ENCODE measurements around the gene DUOX2.

The DUOX2 gene

DNA sequence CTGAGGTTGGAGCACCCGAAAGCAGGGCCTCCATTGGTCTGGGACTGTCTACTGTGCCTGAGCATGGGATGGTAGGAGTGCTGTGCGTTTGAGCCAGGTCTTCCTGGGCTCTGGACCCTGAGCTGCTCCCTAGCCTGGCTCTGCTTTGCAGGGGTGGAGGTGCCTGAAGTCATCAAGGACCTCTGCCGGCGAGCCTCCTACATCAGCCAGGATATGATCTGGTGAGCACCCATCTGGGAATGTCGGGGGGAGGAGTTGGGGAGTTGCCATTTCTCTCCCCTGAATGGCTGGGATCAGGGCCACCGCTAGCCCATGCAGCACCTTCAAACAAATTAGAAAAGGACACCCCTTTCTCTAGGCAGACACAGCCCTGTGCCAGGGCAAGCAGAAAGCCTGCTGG, 36.5 kb upstream of the DUOX2 start:
- H3K4me3 ChIP-seq (ENCODE audit: low read length in 2 of 2), result no peak overlapping the region
- peaks cover 3 to 6% of the 10 kb centered on the region in 2 donors for H3K4me1 ChIP-seq (ENCODE audit: control insufficient read depth in 2 of 2, insufficient read depth in 2 of 2, low read length in 2 of 2)
- no peaks in the 10 kb centered on the region for H3K9me3 ChIP-seq (ENCODE audit: control insufficient read depth in 2 of 2, low read length in 2 of 2)
- H3K9ac ChIP-seq (ENCODE audit: low read depth in 1 of 2, low read length in 2 of 2), result no peak overlapping the region
- no peaks in the 10 kb centered on the region for H3K27me3 ChIP-seq (ENCODE audit: control insufficient read depth in 2 of 2, insufficient read depth in 2 of 2, low read length in 2 of 2)
- no peak overlapping the region for H3K27ac ChIP-seq (ENCODE audit: low read depth in 2 of 2, low read length in 2 of 2)
- no peaks in the 10 kb centered on the region for H3K36me3 ChIP-seq (ENCODE audit: control insufficient read depth in 2 of 2, insufficient read depth in 2 of 2, low read length in 2 of 2)

DNA sequence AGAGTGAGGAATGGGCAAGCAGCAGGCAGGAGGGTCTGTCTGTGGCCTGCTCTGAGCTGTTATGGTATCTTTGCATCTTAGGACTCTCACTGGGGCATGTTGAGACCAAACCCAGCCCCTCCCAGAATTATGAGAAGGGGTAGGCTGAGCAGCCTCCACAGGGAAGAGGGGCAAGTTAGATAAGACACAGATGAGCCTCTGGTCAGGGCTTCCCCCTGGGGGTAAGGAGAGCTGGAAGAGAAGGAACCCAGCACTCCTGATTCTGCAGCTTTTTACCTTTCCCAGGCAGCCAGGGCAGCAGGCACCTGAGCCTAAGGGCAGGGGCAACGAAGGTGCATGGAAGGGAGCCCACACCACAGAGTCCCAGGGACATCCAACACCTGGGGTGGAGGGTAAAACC, 35.1 kb upstream of the DUOX2 start:
- no peak overlapping the region for H3K27ac ChIP-seq (ENCODE audit: low read depth in 2 of 2, low read length in 2 of 2)
- H3K4me3 ChIP-seq (ENCODE audit: low read length in 2 of 2), result no peak overlapping the region
- H3K9ac ChIP-seq (ENCODE audit: low read depth in 1 of 2, low read length in 2 of 2), result no peak overlapping the region
- no peaks in the 10 kb centered on the region for H3K9me3 ChIP-seq (ENCODE audit: control insufficient read depth in 2 of 2, low read length in 2 of 2)
- no peaks in the 10 kb centered on the region for H3K27me3 ChIP-seq (ENCODE audit: control insufficient read depth in 2 of 2, insufficient read depth in 2 of 2, low read length in 2 of 2)
- peaks cover 3 to 6% of the 10 kb centered on the region in 2 donors for H3K4me1 ChIP-seq (ENCODE audit: control insufficient read depth in 2 of 2, insufficient read depth in 2 of 2, low read length in 2 of 2)
- H3K36me3 ChIP-seq (ENCODE audit: control insufficient read depth in 2 of 2, insufficient read depth in 2 of 2, low read length in 2 of 2), result no peaks in the 10 kb centered on the region

- Histone ChIP-seq H3K9ac (ENCODE audit: low read depth in 1 of 2, low read length in 2 of 2) (no peak overlapping the region), H3K4me1 (ENCODE audit: control insufficient read depth in 2 of 2, insufficient read depth in 2 of 2, low read length in 2 of 2) (peaks cover 3 to 6% of the 10 kb centered on the region in 2 donors), H3K27me3 (ENCODE audit: control insufficient read depth in 2 of 2, insufficient read depth in 2 of 2, low read length in 2 of 2) (no peaks in the 10 kb centered on the region), H3K4me3 (ENCODE audit: low read length in 2 of 2) (no peak overlapping the region), H3K27ac (ENCODE audit: low read depth in 2 of 2, low read length in 2 of 2) (no peak overlapping the region), H3K36me3 (ENCODE audit: control insufficient read depth in 2 of 2, insufficient read depth in 2 of 2, low read length in 2 of 2) (no peaks in the 10 kb centered on the region), H3K9me3 (ENCODE audit: control insufficient read depth in 2 of 2, low read length in 2 of 2) (no peaks in the 10 kb centered on the region)
These were observed 34.4 kb upstream of the DUOX2 start for GRCh38 chr15:45148076-45149059.

DNA sequence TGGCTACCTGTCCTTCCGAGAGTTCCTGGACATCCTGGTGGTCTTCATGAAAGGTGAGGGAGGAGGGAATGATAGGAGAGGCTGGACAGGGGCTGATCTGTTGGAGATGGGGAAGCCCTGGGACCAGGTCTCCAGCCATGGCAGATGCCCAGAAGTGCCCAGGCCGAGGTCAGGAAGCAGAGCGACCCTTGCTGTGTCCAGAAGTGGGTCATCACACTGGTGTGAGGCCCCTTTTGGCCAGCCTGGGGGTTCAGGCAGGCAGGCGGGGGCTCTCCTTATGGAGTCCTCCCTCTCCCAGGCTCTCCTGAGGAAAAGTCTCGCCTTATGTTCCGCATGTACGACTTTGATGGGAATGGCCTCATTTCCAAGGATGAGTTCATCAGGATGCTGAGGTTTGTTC, 33.6 kb upstream of the DUOX2 start:
- H3K27me3 ChIP-seq (ENCODE audit: control insufficient read depth in 2 of 2, insufficient read depth in 2 of 2, low read length in 2 of 2), result no peaks in the 10 kb centered on the region
- H3K27ac ChIP-seq (ENCODE audit: low read depth in 2 of 2, low read length in 2 of 2), result no peak overlapping the region
- no peak overlapping the region for H3K4me3 ChIP-seq (ENCODE audit: low read length in 2 of 2)
- H3K9ac ChIP-seq (ENCODE audit: low read depth in 1 of 2, low read length in 2 of 2), result no peak overlapping the region
- peaks cover 3 to 6% of the 10 kb centered on the region in 2 donors for H3K4me1 ChIP-seq (ENCODE audit: control insufficient read depth in 2 of 2, insufficient read depth in 2 of 2, low read length in 2 of 2)
- H3K9me3 ChIP-seq (ENCODE audit: control insufficient read depth in 2 of 2, low read length in 2 of 2), result no peaks in the 10 kb centered on the region
- no peaks in the 10 kb centered on the region for H3K36me3 ChIP-seq (ENCODE audit: control insufficient read depth in 2 of 2, insufficient read depth in 2 of 2, low read length in 2 of 2)

DNA sequence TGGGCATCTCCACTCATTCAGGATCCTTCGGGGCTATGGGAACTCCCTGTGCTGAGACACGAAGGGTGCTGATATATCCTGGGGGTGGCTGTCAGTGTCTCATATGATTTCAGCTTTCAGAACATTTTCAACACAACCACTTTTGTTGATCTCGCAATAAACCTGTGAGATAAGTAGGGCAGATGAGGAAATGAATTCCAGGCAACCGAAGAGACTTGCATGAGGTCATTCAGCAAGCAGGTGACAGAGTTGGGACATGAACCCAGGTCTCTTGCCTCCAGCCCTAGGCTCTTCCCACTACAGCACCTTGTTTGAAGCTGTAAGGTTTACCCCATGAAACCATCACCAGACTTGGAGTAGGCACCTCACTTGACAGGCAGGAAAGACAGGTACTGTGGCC, 32.4 kb upstream of the DUOX2 start:
- H3K4me1 ChIP-seq (ENCODE audit: control insufficient read depth in 2 of 2, insufficient read depth in 2 of 2, low read length in 2 of 2), result peaks cover 3 to 6% of the 10 kb centered on the region in 2 donors
- H3K9me3 ChIP-seq (ENCODE audit: control insufficient read depth in 2 of 2, low read length in 2 of 2), result no peaks in the 10 kb centered on the region
- no peak overlapping the region for H3K4me3 ChIP-seq (ENCODE audit: low read length in 2 of 2)
- H3K27ac ChIP-seq (ENCODE audit: low read depth in 2 of 2, low read length in 2 of 2), result no peak overlapping the region
- H3K9ac ChIP-seq (ENCODE audit: low read depth in 1 of 2, low read length in 2 of 2), result no peak overlapping the region
- H3K27me3 ChIP-seq (ENCODE audit: control insufficient read depth in 2 of 2, insufficient read depth in 2 of 2, low read length in 2 of 2), result no peaks in the 10 kb centered on the region
- H3K36me3 ChIP-seq (ENCODE audit: control insufficient read depth in 2 of 2, insufficient read depth in 2 of 2, low read length in 2 of 2), result no peaks in the 10 kb centered on the region

- Histone ChIP-seq H3K9me3 (ENCODE audit: control insufficient read depth in 2 of 2, low read length in 2 of 2) (no peaks in the 10 kb centered on the region), H3K36me3 (ENCODE audit: control insufficient read depth in 2 of 2, insufficient read depth in 2 of 2, low read length in 2 of 2) (no peaks in the 10 kb centered on the region), H3K4me3 (ENCODE audit: low read length in 2 of 2) (no peak overlapping the region), H3K4me1 (ENCODE audit: control insufficient read depth in 2 of 2, insufficient read depth in 2 of 2, low read length in 2 of 2) (peaks cover 3 to 6% of the 10 kb centered on the region in 2 donors), H3K27ac (ENCODE audit: low read depth in 2 of 2, low read length in 2 of 2) (no peak overlapping the region), H3K9ac (ENCODE audit: low read depth in 1 of 2, low read length in 2 of 2) (no peak overlapping the region), H3K27me3 (ENCODE audit: control insufficient read depth in 2 of 2, insufficient read depth in 2 of 2, low read length in 2 of 2) (no peaks in the 10 kb centered on the region)
These were observed 30.8 kb upstream of the DUOX2 start for GRCh38 chr15:45144775-45145174.

DNA sequence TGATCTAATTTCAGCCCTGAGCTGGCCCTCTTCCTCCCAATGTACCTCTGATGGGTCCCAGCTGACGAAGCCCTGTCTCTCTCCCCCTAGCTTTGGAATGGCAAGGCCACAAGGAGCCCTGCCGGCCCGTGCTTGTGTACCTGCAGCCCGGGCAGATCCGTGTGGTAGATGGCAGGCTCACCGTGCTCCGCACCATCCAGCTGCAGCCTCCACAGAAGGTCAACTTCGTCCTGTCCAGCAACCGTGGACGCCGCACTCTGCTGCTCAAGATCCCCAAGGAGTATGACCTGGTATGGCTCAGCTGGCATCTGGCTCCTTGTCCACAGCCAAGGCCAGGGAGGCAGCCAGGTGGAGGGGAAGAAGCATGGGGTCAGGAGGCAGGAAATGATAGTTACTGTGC, 30.0 kb upstream of the DUOX2 start:
- H3K9ac ChIP-seq (ENCODE audit: low read depth in 1 of 2, low read length in 2 of 2), result no peak overlapping the region
- peaks cover 3 to 6% of the 10 kb centered on the region in 2 donors for H3K4me1 ChIP-seq (ENCODE audit: control insufficient read depth in 2 of 2, insufficient read depth in 2 of 2, low read length in 2 of 2)
- no peaks in the 10 kb centered on the region for H3K36me3 ChIP-seq (ENCODE audit: control insufficient read depth in 2 of 2, insufficient read depth in 2 of 2, low read length in 2 of 2)
- H3K27me3 ChIP-seq (ENCODE audit: control insufficient read depth in 2 of 2, insufficient read depth in 2 of 2, low read length in 2 of 2), result no peaks in the 10 kb centered on the region
- no peak overlapping the region for H3K27ac ChIP-seq (ENCODE audit: low read depth in 2 of 2, low read length in 2 of 2)
- no peak overlapping the region for H3K4me3 ChIP-seq (ENCODE audit: low read length in 2 of 2)
- H3K9me3 ChIP-seq (ENCODE audit: control insufficient read depth in 2 of 2, low read length in 2 of 2), result no peaks in the 10 kb centered on the region

- H3K4me3 ChIP-seq (ENCODE audit: low read length in 2 of 2), result no peak overlapping the region
- H3K9ac ChIP-seq (ENCODE audit: low read depth in 1 of 2, low read length in 2 of 2), result no peak overlapping the region
- H3K27ac ChIP-seq (ENCODE audit: low read depth in 2 of 2, low read length in 2 of 2), result no peak overlapping the region
- H3K36me3 ChIP-seq (ENCODE audit: control insufficient read depth in 2 of 2, insufficient read depth in 2 of 2, low read length in 2 of 2), result no peaks in the 10 kb centered on the region
- H3K9me3 ChIP-seq (ENCODE audit: control insufficient read depth in 2 of 2, low read length in 2 of 2), result no peaks in the 10 kb centered on the region
- no peaks in the 10 kb centered on the region for H3K27me3 ChIP-seq (ENCODE audit: control insufficient read depth in 2 of 2, insufficient read depth in 2 of 2, low read length in 2 of 2)
- H3K4me1 ChIP-seq (ENCODE audit: control insufficient read depth in 2 of 2, insufficient read depth in 2 of 2, low read length in 2 of 2), result peaks cover 3 to 6% of the 10 kb centered on the region in 2 donors
These were observed 29.1 kb upstream of the DUOX2 start for GRCh38 chr15:45143056-45143455.

- Histone ChIP-seq H3K36me3 (ENCODE audit: control insufficient read depth in 2 of 2, insufficient read depth in 2 of 2, low read length in 2 of 2) (no peaks in the 10 kb centered on the region), H3K4me1 (ENCODE audit: control insufficient read depth in 2 of 2, insufficient read depth in 2 of 2, low read length in 2 of 2) (peaks cover 3 to 4% of the 10 kb centered on the region in 2 donors), H3K27ac (ENCODE audit: low read depth in 2 of 2, low read length in 2 of 2) (no peak overlapping the region), H3K27me3 (ENCODE audit: control insufficient read depth in 2 of 2, insufficient read depth in 2 of 2, low read length in 2 of 2) (peaks cover 0 to 5% of the 10 kb centered on the region in 2 donors), H3K9ac (ENCODE audit: low read depth in 1 of 2, low read length in 2 of 2) (no peak overlapping the region), H3K9me3 (ENCODE audit: control insufficient read depth in 2 of 2, low read length in 2 of 2) (no peaks in the 10 kb centered on the region), H3K4me3 (ENCODE audit: low read length in 2 of 2) (no peak overlapping the region)
These were observed 27.4 kb upstream of the DUOX2 start for GRCh38 chr15:45141386-45141785.

DNA sequence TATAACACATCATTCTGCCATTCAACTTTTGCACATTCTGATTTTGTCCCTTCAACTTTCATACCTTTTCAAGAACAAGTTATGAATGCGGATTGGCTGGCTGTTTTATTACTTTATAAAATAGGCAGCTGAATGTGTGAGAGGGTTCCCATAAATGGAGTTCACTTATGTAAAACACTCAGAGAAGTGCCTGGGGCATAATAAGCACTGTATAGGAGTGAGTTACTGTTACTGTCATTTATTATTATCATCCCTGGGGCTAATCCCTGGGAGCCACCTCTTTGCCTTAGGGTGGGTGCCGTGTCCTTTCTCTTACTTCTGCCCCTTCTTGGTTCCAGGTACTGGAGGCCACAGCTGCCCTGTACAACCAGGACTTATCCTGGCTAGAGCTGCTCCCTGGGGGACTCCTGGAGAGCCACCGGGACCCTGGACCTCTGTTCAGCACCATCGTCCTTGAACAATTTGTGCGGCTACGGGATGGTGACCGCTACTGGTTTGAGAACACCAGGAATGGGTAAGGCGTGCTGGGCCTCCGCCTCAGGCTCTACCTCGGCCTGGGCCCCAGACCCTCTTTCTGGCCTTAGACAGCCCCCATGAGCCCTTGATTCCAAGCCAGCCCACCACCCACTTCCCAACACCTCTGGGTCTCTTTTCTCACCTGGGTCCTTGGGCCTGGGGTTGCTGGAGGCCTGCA, 26.7 kb upstream of the DUOX2 start:
- Histone ChIP-seq H3K9ac (ENCODE audit: low read depth in 1 of 2, low read length in 2 of 2) (no peak overlapping the region), H3K9me3 (ENCODE audit: control insufficient read depth in 2 of 2, low read length in 2 of 2) (no peaks in the 10 kb centered on the region), H3K27me3 (ENCODE audit: control insufficient read depth in 2 of 2, insufficient read depth in 2 of 2, low read length in 2 of 2) (peaks cover 3 to 7% of the 10 kb centered on the region in 2 donors), H3K36me3 (ENCODE audit: control insufficient read depth in 2 of 2, insufficient read depth in 2 of 2, low read length in 2 of 2) (no peaks in the 10 kb centered on the region), H3K4me1 (ENCODE audit: control insufficient read depth in 2 of 2, insufficient read depth in 2 of 2, low read length in 2 of 2) (no peaks in the 10 kb centered on the region), H3K4me3 (ENCODE audit: low read length in 2 of 2) (no peak overlapping the region), H3K27ac (ENCODE audit: low read depth in 2 of 2, low read length in 2 of 2) (no peak overlapping the region)

Data from mucosa of rectum (tissue), 2 donors.